ENCODE measurements around the gene KCNIP4.

- TF ChIP-seq CTCF (optimal IDR thresholded peaks at IDR 0.05 in 1 of 3, IDR thresholded peaks at IDR 0.05 in 1 of 3, conservative IDR thresholded peaks at IDR 0.05 in 1 of 3; ENCODE audit: extremely low read depth in 1 of 3, insufficient read depth in 2 of 3, low read length in 3 of 3) (no peak), EZH2 (IDR thresholded peaks at IDR 0.05; ENCODE audit: low read length) (no peak)
Observed at GRCh38 chr4:20711335-20711734, 1237.2 kb downstream of the KCNIP4 start.

Measured in keratinocyte (primary cell).